Body of pancreas (tissue), 4 donors: ENCODE results near the gene TRERF1.

Experiments used
- CTCF ChIP-seq, 7 experiments: fragments of 450-650 bp in 4 of 7; fragments of 200-600 bp in 3 of 7; sonication (generic) in 3 of 7; IDR thresholded peaks; one replicate each; pipeline ENCODE4 v1.5.1; 2016 to 2019; ENCODE audit warnings: antibody characterized with exemption in 7 of 7
- POLR2A ChIP-seq, 3 donors: fragments of 450-650 bp; IDR thresholded peaks; one replicate each; pipeline ENCODE4 v1.6.1; 2016; ENCODE audit warnings: antibody characterized with exemption in 3 of 3, mild to moderate bottlenecking in 2 of 3

- no peak for TF ChIP-seq CTCF (IDR thresholded peaks at IDR 0.05)
- no peak for TF ChIP-seq POLR2A (IDR thresholded peaks at IDR 0.05)
Observed at GRCh38 chr6:42185597-42185996, 266.1 kb downstream of the TRERF1 start.
